K562 (cell line): ENCODE measurements around the gene CLDN5. TPM values are rescaled to one million over a fixed set of nuclear protein-coding genes. Genes with fewer than 3 reads are reported as not detected.
A peak's percentile ranks its signal among the peaks of the same experiment; 100 is the strongest.

ENCODE experiments used
- ATAC-seq: fragments of 200-7000 bp; cut with Tn5 transposase; 3 replicates; pipeline ENCODE4 v1.9.1; 2020; ENCODE audit warnings: moderate library complexity
- BruUV-seq: library from RNA; stranded (reverse); fragments of 400-500 nt; replicated peaks from 2 replicates; lab custom pipeline; 2021; lab: Mats Ljungman, UMichigan
- CTCF ChIA-PET: fragments of 300-600 bp; formaldehyde crosslinking; extraction: SDS; loops from one replicate; lab custom pipeline; 2021; ENCODE audit warnings: low intra/inter-chr PET ratio; lab: Yijun Ruan, JAX
- POLR2A ChIA-PET: fragments of 300-600, 350-650 bp; sonication (Branson Sonifier 250); formaldehyde crosslinking; extraction: SDS; loops from one replicate; lab custom pipeline; 2021; ENCODE audit warnings: antibody characterized with exemption, inconsistent platforms; lab: Yijun Ruan, JAX
- DNase-seq, 4 experiments: peaks; one replicate each; pipeline versions ENCODE4 v3.0.0 to v3.0.0-alpha.2; 2011 to 2018; ENCODE audit warnings: low spot score in 3 of 4, mixed read lengths in 3 of 4; ENCODE audit errors: extremely low read depth in 1 of 4
- FAIRE-seq: peaks from 2 replicates; lab custom pipeline; 2011; peaks lifted over from hg19 to GRCh38; lab: Jason Lieb, UNC
- H2AFZ ChIP-seq: 2 replicates; pipeline ENCODE4 v1.6.0; 2011; ENCODE audit warnings: low read depth, low read length, control low read depth, inconsistent platforms
- H3K27ac ChIP-seq: fragments of 200-600 bp; 3 replicates; pipeline ENCODE4 v1.8.0; 2011; ENCODE audit warnings: low read depth, mild to moderate bottlenecking, control low read depth, inconsistent platforms, low read length, moderate library complexity, mixed read lengths; ENCODE audit errors: extremely low read depth
- H3K27me3 ChIP-seq, 2 experiments: fragments of 300-600 bp in 1 of 2; 2 replicates in 1 of 2; 3 replicates in 1 of 2; pipeline versions ENCODE4 v1.6.0 to v1.8.0; 2011; ENCODE audit warnings: inconsistent platforms in 2 of 2, low read length in 2 of 2, mild to moderate bottlenecking in 1 of 2, mixed read lengths in 1 of 2, moderate library complexity in 1 of 2; ENCODE audit not compliant: control insufficient read depth in 2 of 2, insufficient read depth in 2 of 2
- H3K36me3 ChIP-seq: fragments of 300-600 bp; 3 replicates; pipeline ENCODE4 v1.8.0; 2011; ENCODE audit warnings: mild to moderate bottlenecking, low read length, inconsistent platforms; ENCODE audit not compliant: control insufficient read depth, insufficient read depth
- H3K4me1 ChIP-seq, 2 experiments: fragments of 200-600 bp in 1 of 2; replicated peaks in 1 of 2; 2 replicates in 1 of 2; 3 replicates in 1 of 2; pipeline versions ENCODE4 v1.5.1 to v1.8.0; 2011; ENCODE audit warnings: inconsistent platforms in 2 of 2, low read length in 2 of 2, mild to moderate bottlenecking in 1 of 2, mixed read lengths in 1 of 2, moderate library complexity in 1 of 2; ENCODE audit not compliant: control insufficient read depth in 2 of 2, insufficient read depth in 2 of 2
- H3K4me2 ChIP-seq: 2 replicates; pipeline ENCODE4 v1.6.1; 2011; ENCODE audit warnings: low read length, control low read depth, inconsistent platforms, mixed read lengths; ENCODE audit not compliant: insufficient read depth
- H3K4me3 ChIP-seq: fragments of 200-600 bp; sonication (generic), shearing (Covaris generic); 2 replicates; pipeline ENCODE4 v1.5.1; 2016; ENCODE audit warnings: control low read depth, inconsistent platforms
- H3K79me2 ChIP-seq: fragments of 200-600 bp; 3 replicates; pipeline ENCODE4 v1.8.0; 2011; ENCODE audit warnings: low read length, inconsistent platforms; ENCODE audit not compliant: control insufficient read depth, insufficient read depth
- H3K9ac ChIP-seq, 2 experiments: 2 replicates each; pipeline versions ENCODE4 v1.6.0 to v1.6.1; 2011; ENCODE audit warnings: low read depth in 2 of 2, low read length in 2 of 2, control low read depth in 1 of 2, inconsistent platforms in 1 of 2, mild to moderate bottlenecking in 1 of 2, mixed read lengths in 1 of 2; ENCODE audit not compliant: insufficient read depth in 1 of 2
- H3K9me1 ChIP-seq: one replicate; pipeline ENCODE4 v1.6.0; 2011; ENCODE audit warnings: inconsistent platforms, mild to moderate bottlenecking, low read length, moderate library complexity; ENCODE audit not compliant: control insufficient read depth, insufficient read depth
- H3K9me3 ChIP-seq: replicated peaks from 2 replicates; pipeline ENCODE4 v1.5.1; 2011; ENCODE audit warnings: low read depth, low read length, inconsistent platforms; ENCODE audit not compliant: control insufficient read depth, insufficient read depth
- H4K20me1 ChIP-seq: replicated peaks from 2 replicates; pipeline ENCODE4 v1.6.1; 2011; ENCODE audit warnings: low read length, inconsistent platforms, mixed read lengths; ENCODE audit not compliant: control insufficient read depth, insufficient read depth
- MAX ChIP-seq: sonication (generic); formaldehyde crosslinking; IDR thresholded peaks from 2 replicates; pipeline ENCODE4 v1.9.0; 2022; ENCODE audit warnings: mild to moderate bottlenecking, missing genetic modification reagents
- MNT ChIP-seq, 2 experiments: fragments of 450-650 bp; conservative IDR thresholded peaks; 2 replicates each; pipeline ENCODE4 v1.6.1; 2017; ENCODE audit warnings: mild to moderate bottlenecking in 2 of 2, moderate library complexity in 2 of 2
- RAD21 ChIP-seq, 2 experiments: fragments of 250-450 bp in 1 of 2; fragments of 450-650 bp in 1 of 2; sonication (Bioruptor Pico) in 1 of 2; formaldehyde crosslinking in 1 of 2; IDR thresholded peaks in 1 of 2; conservative IDR thresholded peaks in 1 of 2; 2 replicates each; pipeline versions ENCODE4 v1.4.0 to v1.8.0; 2020 to 2022; ENCODE audit warnings: mild to moderate bottlenecking in 2 of 2, moderate library complexity in 1 of 2
- RB1 ChIP-seq: fragments of 450-650 bp; IDR thresholded peaks from 2 replicates; pipeline ENCODE4 v1.6.1; 2017; ENCODE audit warnings: low read depth, mild to moderate bottlenecking
- RFX7 ChIP-seq: fragments of 250-450 bp; sonication (Bioruptor Pico); IDR thresholded peaks from 2 replicates; pipeline ENCODE4 v1.5.1; 2021; ENCODE audit warnings: mild to moderate bottlenecking
- USF1 ChIP-seq: sonication (generic); formaldehyde crosslinking; IDR thresholded peaks from 2 replicates; pipeline ENCODE4 v1.9.0; 2022; ENCODE audit warnings: mild to moderate bottlenecking, missing genetic modification reagents
- ZBTB40 ChIP-seq, 2 experiments: fragments of 450-650 bp in 1 of 2; sonication (generic) in 1 of 2; formaldehyde crosslinking in 1 of 2; IDR thresholded peaks; 2 replicates each; pipeline versions ENCODE4 v1.7.1 to v1.9.0; 2016 to 2022; ENCODE audit warnings: inconsistent platforms in 1 of 2, mild to moderate bottlenecking in 1 of 2, missing genetic modification reagents in 1 of 2
- ZNF77 ChIP-seq: fragments of 250-450 bp; sonication (Bioruptor Pico); IDR thresholded peaks from 2 replicates; pipeline ENCODE4 v1.5.0; 2020
- WGBS: fragments of 100-300 bp; shearing (Covaris generic); methylation state at CpG from one replicate; pipeline ENCODE4 v1.1.6; 2016; ENCODE audit warnings: low coverage, mixed read lengths; ENCODE audit not compliant: insufficient coverage; ENCODE audit errors: missing lambda C conversion rate; 5-methylcytosine and 5-hydroxymethylcytosine counted together
- in situ Hi-C: fragments of 300-500 bp; cut with MboI; formaldehyde crosslinking; loops from 4 replicates; pipeline ENCODE4 v1.15.0; 2018; ENCODE audit warnings: inconsistent platforms, mixed read lengths
- intact Hi-C: fragments of 100-400 bp; cut with micrococcal nuclease; formaldehyde crosslinking; loops from 2 replicates; pipeline ENCODE4 v1.14.2; 2022
- polyA plus RNA-seq, 8 experiments: library from polyadenylated mRNA; depleted of rRNA in 4 of 8; stranded (reverse) in 5 of 8; unstranded in 3 of 8; fragments of >200 nt; fragmentation: Nextera tagmentation in 2 of 8; fragmentation: Illumina TruSeq in 1 of 8; extraction: Ambion mirVana in 2 of 8; extraction: Trizol in 1 of 8; gene quantifications; 2 replicates each; pipeline versions ENCODE4 v1.2.1 to v1.2.3, GENCODE V29; 2011 to 2014; ENCODE audit warnings: inconsistent platforms in 1 of 8, missing spikeins in 1 of 8
- total RNA-seq, 7 experiments: library from RNA; depleted of rRNA in 6 of 7; stranded (reverse); fragments of >200 nt in 6 of 7; fragmentation: Illumina TruSeq in 2 of 7; extraction: Trizol in 2 of 7; gene quantifications; 2 replicates each; pipeline versions ENCODE4 v1.2.1 to v1.2.3, GENCODE V29; 2011 to 2021; ENCODE audit warnings: low replicate concordance in 1 of 7

Gene CLDN5
- total and polyA plus RNA-seq, 9 of the 15 experiments (the other 6 are each of a cell fraction or from before 2014, with no cell fraction given): 0.20 TPM; not detected in 8

GRCh38 chr22:19559324-19559811 is 35.2 kb upstream of the CLDN5 start:
- Histone ChIP-seq H3K79me2 (no peaks in the 10 kb centered on the region), H3K4me3 (no peak overlapping the region), H3K9ac (peak overlapping the region in 1 of 2 experiments; percentile 5; a peak in 1 of 4 replicates), H3K9me1 (no peaks in the 10 kb centered on the region), H3K27ac (no peak overlapping the region), H3K36me3 (no peaks in the 10 kb centered on the region), H4K20me1 (no peaks in the 10 kb centered on the region), H2AFZ (peak overlapping the region; percentile 35), H3K4me1 (no peaks in the 10 kb centered on the region; a peak in 1 of 5 replicates), H3K27me3 (peaks cover 62 to 66% of the 10 kb centered on the region in 2 experiments), H3K9me3 (no peaks in the 10 kb centered on the region), H3K4me2 (no peak overlapping the region)
- FAIRE-seq (no peak), DNase-seq (peak; percentile 52 to 78 (median 58)), ATAC-seq (peak; percentile 88)
- intact Hi-C loops: no loop called here
- BruUV-seq: no TSS peak
- 5% methylated on average over 9 of the region's 9 CpGs for WGBS
- in situ Hi-C loops: loop anchor here (25.0 kb wide), 1 partner anchor 1578 kb away; no protein-coding TSS in a partner anchor
- ChIA-PET CTCF (no interaction called here), POLR2A (interaction anchor here (0.6 to 4.3 kb wide), 9 partner anchors 7 to 415 kb away, joined by 3 to 39 read pairs (median 3); partner anchors contain the start of gene ESS2)
- TF ChIP-seq RB1 (peak; percentile 45; the same call in 1 of the 2 replicates), MAX (CRISPR knock-in tag) (peak; percentile 87; the same call in 1 of the 2 replicates), ZNF77 (CRISPR knock-in tag) (peak; percentile 65; the same call in 1 of the 2 replicates), USF1 (CRISPR knock-in tag) (peak; percentile 59), MNT (conservative IDR thresholded peaks at IDR 0.05) (0 out of 4 replicates have a peak, but pooled peaks of 1 of the 2 experiments have one; percentile 37), RAD21 (CRISPR knock-in tag; conservative IDR thresholded peaks at IDR 0.05 in 1 of 2, IDR thresholded peaks at IDR 0.05 in 1 of 2) (peak in 1 of 2 experiments; percentile 62; a peak in 2 of 4 replicates), RFX7 (CRISPR knock-in tag) (no peak), ZBTB40 (IDR thresholded peaks at IDR 0.05) (no peak), ZBTB40 (CRISPR knock-in tag; IDR thresholded peaks at IDR 0.05) (peak; percentile 45; the same call in 1 of the 2 replicates)
